Activated effector memory CD4-positive, alpha-beta T cell treated with Interleukin-2 at 50 U/mL for 16 hours (primary cell): ENCODE measurements around the gene OR51A2.
"Not testable (repeated sequence)": the region's sequence is repeated elsewhere in the genome, so short reads cannot be mapped to it uniquely, and the experiment has no call there.

Experiments used
- DNase-seq: peaks from one replicate; pipeline ENCODE4 v3.0.0-alpha.2; 2020

The OR51A2 gene

GRCh38 chr11:4955613-4956012, at the start of gene OR51A2:
Gene OR51A2 (minus strand): TSS chr11:4955713. CDS start chr11:4955713, 0 bp downstream.
- not testable (repeated sequence) for DNase-seq

- DNase-seq, result no peak
These were observed 49.1 kb upstream of the OR51A2 start for GRCh38 chr11:5004424-5005274.

GRCh38 chr11:4994551-4994950, 39.0 kb upstream of the OR51A2 start, which contains the start of gene OR51L1:
Gene OR51L1 (plus strand): TSS chr11:4994851. CDS start chr11:4998983, 4,132 bp downstream.
- DNase-seq, result no peak

GRCh38 chr11:4991060-4991459, 35.5 kb upstream of the OR51A2 start:
- DNase-seq, result no peak

GRCh38 chr11:4983841-4984240, 28.3 kb upstream of the OR51A2 start:
- DNase-seq, result no peak

GRCh38 chr11:4982678-4983077, 27.2 kb upstream of the OR51A2 start:
- DNase-seq, result no peak

- no peak for DNase-seq
These were observed 23.5 kb upstream of the OR51A2 start for GRCh38 chr11:4979036-4979435.

GRCh38 chr11:4975436-4975835, 19.9 kb upstream of the OR51A2 start:
- DNase-seq, result no peak

- no peak for DNase-seq
These were observed 7.3 kb upstream of the OR51A2 start for GRCh38 chr11:4962816-4963215.

GRCh38 chr11:4960877-4961276, 5.4 kb upstream of the OR51A2 start:
- DNase-seq, result no peak

- DNase-seq, result no peak
These were observed 1.9 kb upstream of the OR51A2 start for GRCh38 chr11:4957396-4957795.

GRCh38 chr11:4947505-4947904, 8.0 kb downstream of the OR51A2 start, which contains the start of gene OR51A4:
Gene OR51A4 (minus strand): TSS chr11:4947605. CDS start chr11:4947100, 505 bp downstream.
- DNase-seq, result no peak

GRCh38 chr11:4936745-4937144, 18.8 kb downstream of the OR51A2 start:
- DNase-seq, result no peak

- DNase-seq, result no peak
These were observed 22.8 kb downstream of the OR51A2 start for GRCh38 chr11:4932751-4933150.

- no peak for DNase-seq
These were observed 28.9 kb downstream of the OR51A2 start for GRCh38 chr11:4926608-4927007.

GRCh38 chr11:4924239-4924638, 31.3 kb downstream of the OR51A2 start, which contains the start of gene OR51G1:
Gene OR51G1 (minus strand): TSS chr11:4924339. CDS start chr11:4924339, 0 bp downstream.
- DNase-seq, result no peak

- no peak for DNase-seq
These were observed 33.2 kb downstream of the OR51A2 start for GRCh38 chr11:4922304-4922703.

- no peak for DNase-seq
These were observed 33.7 kb downstream of the OR51A2 start for GRCh38 chr11:4921796-4922195.

GRCh38 chr11:4919250-4919649, 36.3 kb downstream of the OR51A2 start, which contains the start of gene OR51G2:
Gene OR51G2 (minus strand): TSS chr11:4919350. CDS start chr11:4915663, 3,687 bp downstream.
- DNase-seq, result no peak

- DNase-seq, result no peak
These were observed 38.9 kb downstream of the OR51A2 start for GRCh38 chr11:4916581-4916980.
